ENCODE results near the gene TTBK2. TPM values are rescaled to one million over a fixed set of nuclear protein-coding genes. Genes with fewer than 3 reads are reported as not detected.

TTBK2 gene
- total and polyA plus RNA-seq, 10 of the 15 experiments (the other 5 are each of a cell fraction or from before 2014, with no cell fraction given), result 0.66 to 9.1 (median 3.7) TPM

GRCh38 chr15:42846647-42847046 lies 73.9 kb downstream of the TTBK2 start:
- Histone ChIP-seq H3K36me3 (ENCODE audit: control insufficient read depth in 2 of 2, insufficient read depth in 2 of 2, low read length in 1 of 2) (no peaks in the 10 kb centered on the region), H3K9ac (ENCODE audit: control insufficient read depth, insufficient read depth, low read length) (no peak overlapping the region), H3K79me2 (ENCODE audit: control insufficient read depth, insufficient read depth, low read length) (no peaks in the 10 kb centered on the region), H3K4me1 (ENCODE audit: control insufficient read depth, insufficient read depth, low read length) (no peaks in the 10 kb centered on the region), H3K4me2 (ENCODE audit: control insufficient read depth, insufficient read depth) (no peak overlapping the region), H2AFZ (ENCODE audit: control insufficient read depth, low read depth, low read length) (no peak overlapping the region), H3K4me3 (no peak overlapping the region), H3K27ac (ENCODE audit: control insufficient read depth, insufficient read depth) (no peak overlapping the region), H3K27me3 (replicated peaks in 1 of 2; ENCODE audit: control insufficient read depth in 2 of 2, insufficient read depth in 2 of 2, low read length in 1 of 2) (no peaks in the 10 kb centered on the region), H3K9me3 (replicated peaks; ENCODE audit: control insufficient read depth, insufficient read depth, low read length) (peaks cover 3% of the 10 kb centered on the region; the same call in 2 of the 3 replicates), H4K20me1 (ENCODE audit: control insufficient read depth, insufficient read depth) (no peaks in the 10 kb centered on the region)
- BruUV-seq (replicated peaks), result no TSS peak
- POLR2A ChIA-PET, result no interaction called here
- SMC1A ChIA-PET (ENCODE audit: uncharacterized antibody, unreplicated experiment), result interaction anchor here (0.7 kb wide), 1 partner anchor 16 kb away, joined by 3 read pairs; no protein-coding TSS in a partner anchor
- no peak for FAIRE-seq
- CTCF ChIA-PET, result interaction anchor here (1.5 kb wide), 1 partner anchor 10 kb away, joined by 3 read pairs; no protein-coding TSS in a partner anchor
- ATAC-seq, result no peak
- WGBS (ENCODE audit: insufficient coverage, insufficient replicate concordance, low lambda C conversion rate, missing lambda C conversion rate), result 87% methylated on average over 1 of the region's 1 CpG
- intact Hi-C loops (cut with micrococcal nuclease; ENCODE audit: unreplicated experiment), result no loop called here
- in situ Hi-C loops (cut with MboI), result no loop called here
- RAD21 ChIA-PET (ENCODE audit: unreplicated experiment), result no interaction called here
- no peak for DNase-seq (ENCODE audit: low read depth, low spot score)
- TF ChIP-seq, protein P1, sequence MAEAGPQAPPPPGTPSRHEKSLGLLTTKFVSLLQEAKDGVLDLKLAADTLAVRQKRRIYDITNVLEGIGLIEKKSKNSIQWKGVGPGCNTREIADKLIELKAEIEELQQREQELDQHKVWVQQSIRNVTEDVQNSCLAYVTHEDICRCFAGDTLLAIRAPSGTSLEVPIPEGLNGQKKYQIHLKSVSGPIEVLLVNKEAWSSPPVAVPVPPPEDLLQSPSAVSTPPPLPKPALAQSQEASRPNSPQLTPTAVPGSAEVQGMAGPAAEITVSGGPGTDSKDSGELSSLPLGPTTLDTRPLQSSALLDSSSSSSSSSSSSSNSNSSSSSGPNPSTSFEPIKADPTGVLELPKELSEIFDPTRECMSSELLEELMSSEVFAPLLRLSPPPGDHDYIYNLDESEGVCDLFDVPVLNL (IDR thresholded peaks at IDR 0.05; ENCODE audit: low read depth, low read length), result no peak
- TF ChIP-seq STAT1 (conservative IDR thresholded peaks at IDR 0.05) (no peak), IKZF2 (IDR thresholded peaks at IDR 0.05) (no peak), JUND (IDR thresholded peaks at IDR 0.05; ENCODE audit: low read depth, low read length) (no peak), LARP7 (IDR thresholded peaks at IDR 0.05) (no peak), ELK1 (IDR thresholded peaks at IDR 0.05; ENCODE audit: low read depth, low read length) (no peak), NFYA (IDR thresholded peaks at IDR 0.05; ENCODE audit: borderline replicate concordance, low read depth, low read length) (no peak), RBBP5 (conservative IDR thresholded peaks at IDR 0.05) (no peak), POU2F2 (IDR thresholded peaks at IDR 0.05; ENCODE audit: borderline replicate concordance, low read depth, low read length) (no peak), SRF (IDR thresholded peaks at IDR 0.05; ENCODE audit: low read depth in 2 of 2, low read length in 2 of 2) (no peak)
- TF ChIP-seq, protein P2, sequence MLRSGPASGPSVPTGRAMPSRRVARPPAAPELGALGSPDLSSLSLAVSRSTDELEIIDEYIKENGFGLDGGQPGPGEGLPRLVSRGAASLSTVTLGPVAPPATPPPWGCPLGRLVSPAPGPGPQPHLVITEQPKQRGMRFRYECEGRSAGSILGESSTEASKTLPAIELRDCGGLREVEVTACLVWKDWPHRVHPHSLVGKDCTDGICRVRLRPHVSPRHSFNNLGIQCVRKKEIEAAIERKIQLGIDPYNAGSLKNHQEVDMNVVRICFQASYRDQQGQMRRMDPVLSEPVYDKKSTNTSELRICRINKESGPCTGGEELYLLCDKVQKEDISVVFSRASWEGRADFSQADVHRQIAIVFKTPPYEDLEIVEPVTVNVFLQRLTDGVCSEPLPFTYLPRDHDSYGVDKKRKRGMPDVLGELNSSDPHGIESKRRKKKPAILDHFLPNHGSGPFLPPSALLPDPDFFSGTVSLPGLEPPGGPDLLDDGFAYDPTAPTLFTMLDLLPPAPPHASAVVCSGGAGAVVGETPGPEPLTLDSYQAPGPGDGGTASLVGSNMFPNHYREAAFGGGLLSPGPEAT (IDR thresholded peaks at IDR 0.05; ENCODE audit: low read depth), result no peak
- TF ChIP-seq, protein P3, sequence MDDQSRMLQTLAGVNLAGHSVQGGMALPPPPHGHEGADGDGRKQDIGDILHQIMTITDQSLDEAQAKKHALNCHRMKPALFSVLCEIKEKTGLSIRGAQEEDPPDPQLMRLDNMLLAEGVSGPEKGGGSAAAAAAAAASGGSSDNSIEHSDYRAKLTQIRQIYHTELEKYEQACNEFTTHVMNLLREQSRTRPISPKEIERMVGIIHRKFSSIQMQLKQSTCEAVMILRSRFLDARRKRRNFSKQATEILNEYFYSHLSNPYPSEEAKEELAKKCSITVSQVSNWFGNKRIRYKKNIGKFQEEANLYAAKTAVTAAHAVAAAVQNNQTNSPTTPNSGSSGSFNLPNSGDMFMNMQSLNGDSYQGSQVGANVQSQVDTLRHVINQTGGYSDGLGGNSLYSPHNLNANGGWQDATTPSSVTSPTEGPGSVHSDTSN (IDR thresholded peaks at IDR 0.05; ENCODE audit: insufficient replicate concordance, low read depth, low read length), result no peak
- TF ChIP-seq, protein P4, sequence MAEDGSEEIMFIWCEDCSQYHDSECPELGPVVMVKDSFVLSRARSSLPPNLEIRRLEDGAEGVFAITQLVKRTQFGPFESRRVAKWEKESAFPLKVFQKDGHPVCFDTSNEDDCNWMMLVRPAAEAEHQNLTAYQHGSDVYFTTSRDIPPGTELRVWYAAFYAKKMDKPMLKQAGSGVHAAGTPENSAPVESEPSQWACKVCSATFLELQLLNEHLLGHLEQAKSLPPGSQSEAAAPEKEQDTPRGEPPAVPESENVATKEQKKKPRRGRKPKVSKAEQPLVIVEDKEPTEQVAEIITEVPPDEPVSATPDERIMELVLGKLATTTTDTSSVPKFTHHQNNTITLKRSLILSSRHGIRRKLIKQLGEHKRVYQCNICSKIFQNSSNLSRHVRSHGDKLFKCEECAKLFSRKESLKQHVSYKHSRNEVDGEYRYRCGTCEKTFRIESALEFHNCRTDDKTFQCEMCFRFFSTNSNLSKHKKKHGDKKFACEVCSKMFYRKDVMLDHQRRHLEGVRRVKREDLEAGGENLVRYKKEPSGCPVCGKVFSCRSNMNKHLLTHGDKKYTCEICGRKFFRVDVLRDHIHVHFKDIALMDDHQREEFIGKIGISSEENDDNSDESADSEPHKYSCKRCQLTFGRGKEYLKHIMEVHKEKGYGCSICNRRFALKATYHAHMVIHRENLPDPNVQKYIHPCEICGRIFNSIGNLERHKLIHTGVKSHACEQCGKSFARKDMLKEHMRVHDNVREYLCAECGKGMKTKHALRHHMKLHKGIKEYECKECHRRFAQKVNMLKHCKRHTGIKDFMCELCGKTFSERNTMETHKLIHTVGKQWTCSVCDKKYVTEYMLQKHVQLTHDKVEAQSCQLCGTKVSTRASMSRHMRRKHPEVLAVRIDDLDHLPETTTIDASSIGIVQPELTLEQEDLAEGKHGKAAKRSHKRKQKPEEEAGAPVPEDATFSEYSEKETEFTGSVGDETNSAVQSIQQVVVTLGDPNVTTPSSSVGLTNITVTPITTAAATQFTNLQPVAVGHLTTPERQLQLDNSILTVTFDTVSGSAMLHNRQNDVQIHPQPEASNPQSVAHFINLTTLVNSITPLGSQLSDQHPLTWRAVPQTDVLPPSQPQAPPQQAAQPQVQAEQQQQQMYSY (CRISPR knock-in tag; IDR thresholded peaks at IDR 0.05), result no peak
